ENCODE results near the gene EXOC3L2. TPM values are rescaled to one million over a fixed set of nuclear protein-coding genes. Genes with fewer than 3 reads are reported as not detected.

Gene EXOC3L2
- total RNA-seq, 1 experiment from 2014 or later, result not detected

GRCh38 chr19:45216667-45217066 is 28.5 kb downstream of the EXOC3L2 start:
- Histone ChIP-seq H2AFZ (ENCODE audit: low read depth, low read length, poor library complexity, severe bottlenecking) (no peak overlapping the region), H3K27me3 (ENCODE audit: insufficient read depth, low read length) (no peaks in the 10 kb centered on the region), H3K4me1 (ENCODE audit: control insufficient read depth in 1 of 2, insufficient read depth in 2 of 2, low read length in 2 of 2) (no peaks in the 10 kb centered on the region), H3K36me3 (ENCODE audit: control insufficient read depth in 1 of 2, insufficient read depth in 2 of 2, low read length in 2 of 2) (no peaks in the 10 kb centered on the region), H3K9ac (ENCODE audit: low read length) (no peak overlapping the region), H3K9me2 (ENCODE audit: insufficient read depth) (no peaks in the 10 kb centered on the region), H3K27ac (ENCODE audit: low read depth, low read length) (no peak overlapping the region), H3K4me3 (replicated peaks in 1 of 2; ENCODE audit: low read depth in 1 of 2, low read length in 2 of 2) (no peak overlapping the region), H4K20me1 (ENCODE audit: insufficient read depth) (no peaks in the 10 kb centered on the region), H3K79me2 (ENCODE audit: insufficient read depth, low read length) (no peaks in the 10 kb centered on the region), H3K9me3 (ENCODE audit: control insufficient read depth in 1 of 2, insufficient read depth in 1 of 2, low read depth in 1 of 2, low read length in 2 of 2) (no peaks in the 10 kb centered on the region), H3K4me2 (ENCODE audit: low read length) (no peak overlapping the region)
- no peak for TF ChIP-seq EGR1 (IDR thresholded peaks at IDR 0.05; ENCODE audit: low read depth)
- no peak for TF ChIP-seq SP1 (IDR thresholded peaks at IDR 0.05; ENCODE audit: low read depth)
- no peak for TF ChIP-seq YY1 (IDR thresholded peaks at IDR 0.05; ENCODE audit: extremely low read depth, insufficient replicate concordance, low read depth, low read length)
- TF ChIP-seq POLR2AphosphoS5 (IDR thresholded peaks at IDR 0.05; ENCODE audit: low read depth, low read length), result no peak
- no peak for TF ChIP-seq FOSL1 (IDR thresholded peaks at IDR 0.05; ENCODE audit: low read depth)
- no peak for TF ChIP-seq CBX3 (IDR thresholded peaks at IDR 0.05; ENCODE audit: low read depth)
- no peak for TF ChIP-seq RAD21 (IDR thresholded peaks at IDR 0.05; ENCODE audit: low read depth)
- no peak for TF ChIP-seq EZH2phosphoT487 (IDR thresholded peaks at IDR 0.05; ENCODE audit: borderline replicate concordance)
- ChIA-PET CTCF (no interaction called here), POLR2A (no interaction called here), RAD21 (ENCODE audit: low non-redundant PET in 1 of 2, low total read pairs in 2 of 2, uncharacterized antibody in 2 of 2, unreplicated experiment in 2 of 2) (interaction anchor here in 1 of 2 experiments (0.7 kb wide), 1 partner anchor 26 kb away, joined by 4 read pairs; no protein-coding TSS in a partner anchor)
- intact Hi-C loops (cut with micrococcal nuclease), result no loop called here
- ATAC-seq (no peak), DNase-seq (ENCODE audit: low read depth, low spot score) (no peak)
- no TSS peak for BruUV-seq (replicated peaks)

- ChIA-PET CTCF (no interaction called here), POLR2A (no interaction called here), RAD21 (ENCODE audit: low non-redundant PET in 1 of 2, low total read pairs in 2 of 2, uncharacterized antibody in 2 of 2, unreplicated experiment in 2 of 2) (no interaction called here)
- H3K79me2 ChIP-seq (ENCODE audit: insufficient read depth, low read length), result no peaks in the 10 kb centered on the region
- intact Hi-C loops (cut with micrococcal nuclease), result no loop called here
- no peaks in the 10 kb centered on the region for H3K27me3 ChIP-seq (ENCODE audit: insufficient read depth, low read length)
- H3K9ac ChIP-seq (ENCODE audit: low read length), result no peak overlapping the region
- H3K4me3 ChIP-seq (replicated peaks in 1 of 2; ENCODE audit: low read depth in 1 of 2, low read length in 2 of 2), result no peak overlapping the region
- no peak for ATAC-seq
- TF ChIP-seq CTCF (IDR thresholded peaks at IDR 0.05 in 2 of 3, conservative IDR thresholded peaks at IDR 0.05 in 1 of 3; ENCODE audit: borderline replicate concordance in 1 of 3, insufficient read depth in 1 of 3, low read depth in 2 of 3, low read length in 2 of 3), result no peak
- TF ChIP-seq, protein P1, sequence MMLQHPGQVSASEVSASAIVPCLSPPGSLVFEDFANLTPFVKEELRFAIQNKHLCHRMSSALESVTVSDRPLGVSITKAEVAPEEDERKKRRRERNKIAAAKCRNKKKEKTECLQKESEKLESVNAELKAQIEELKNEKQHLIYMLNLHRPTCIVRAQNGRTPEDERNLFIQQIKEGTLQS (IDR thresholded peaks at IDR 0.05), result no peak
- no peak overlapping the region for H2AFZ ChIP-seq (ENCODE audit: low read depth, low read length, poor library complexity, severe bottlenecking)
- no peaks in the 10 kb centered on the region for H3K9me3 ChIP-seq (ENCODE audit: control insufficient read depth in 1 of 2, insufficient read depth in 1 of 2, low read depth in 1 of 2, low read length in 2 of 2)
- DNase-seq (ENCODE audit: low read depth, low spot score), result no peak
- no peaks in the 10 kb centered on the region for H4K20me1 ChIP-seq (ENCODE audit: insufficient read depth)
- H3K4me2 ChIP-seq (ENCODE audit: low read length), result no peak overlapping the region
- H3K9me2 ChIP-seq (ENCODE audit: insufficient read depth), result no peaks in the 10 kb centered on the region
- H3K27ac ChIP-seq (ENCODE audit: low read depth, low read length), result no peak overlapping the region
- H3K4me1 ChIP-seq (ENCODE audit: control insufficient read depth in 1 of 2, insufficient read depth in 2 of 2, low read length in 2 of 2), result no peaks in the 10 kb centered on the region
- no peaks in the 10 kb centered on the region for H3K36me3 ChIP-seq (ENCODE audit: control insufficient read depth in 1 of 2, insufficient read depth in 2 of 2, low read length in 2 of 2)
- no TSS peak for BruUV-seq (replicated peaks)
Observed at GRCh38 chr19:45215391-45216191, 29.6 kb downstream of the EXOC3L2 start.

Measured in HCT116 (cell line).